T-helper 1 cell treated with Interleukin-12 subunit alpha and Interleukin-12 subunit beta and Interleukin-4 antibody, amounts not matched to agents 30 ng/mL and 1 ng/mL, for 36 hours (primary cell): Measurements from ENCODE around the gene ADRA2C. TPM values are rescaled to one million over a fixed set of nuclear protein-coding genes. Genes with fewer than 3 reads are reported as not detected.

Experiments used
- intact Hi-C: fragments of 100-400 bp; cut with micrococcal nuclease; formaldehyde crosslinking; loops from one replicate; pipeline ENCODE4 v1.15.1; 2024
- total RNA-seq: library from RNA; stranded (reverse); gene quantifications from 2 replicates; pipeline ENCODE4 v1.2.3, GENCODE V29; 2022

ADRA2C gene
- total RNA-seq, 1 donor from 2014 or later, result not detected

- intact Hi-C loops, result no loop called here
Measured at GRCh38 chr4:3791910-3792542, 25.8 kb downstream of the ADRA2C start.

- intact Hi-C loops, result no loop called here
Measured at GRCh38 chr4:3792813-3793212, 26.6 kb downstream of the ADRA2C start.

GRCh38 chr4:3793545-3793944 lies 27.4 kb downstream of the ADRA2C start:
- intact Hi-C loops, result no loop called here

GRCh38 chr4:3796960-3797359 lies 30.8 kb downstream of the ADRA2C start:
- intact Hi-C loops, result no loop called here

- intact Hi-C loops, result no loop called here
Measured at GRCh38 chr4:3797831-3798790, 31.9 kb downstream of the ADRA2C start.

- intact Hi-C loops, result no loop called here
Measured at GRCh38 chr4:3799496-3799895, 33.3 kb downstream of the ADRA2C start.

GRCh38 chr4:3800351-3800750 lies 34.2 kb downstream of the ADRA2C start:
- intact Hi-C loops, result no loop called here

- intact Hi-C loops, result no loop called here
Measured at GRCh38 chr4:3801521-3801920, 35.3 kb downstream of the ADRA2C start.

GRCh38 chr4:3801931-3802550 lies 35.9 kb downstream of the ADRA2C start:
- intact Hi-C loops, result no loop called here

- intact Hi-C loops, result no loop called here
Measured at GRCh38 chr4:3802571-3803474, 36.6 kb downstream of the ADRA2C start.

GRCh38 chr4:3803475-3803847 lies 37.3 kb downstream of the ADRA2C start:
- intact Hi-C loops, result no loop called here

- intact Hi-C loops, result no loop called here
Measured at GRCh38 chr4:3803946-3804345, 37.8 kb downstream of the ADRA2C start.

- intact Hi-C loops, result no loop called here
Measured at GRCh38 chr4:3805026-3805425, 38.8 kb downstream of the ADRA2C start.

GRCh38 chr4:3805731-3806130 lies 39.5 kb downstream of the ADRA2C start:
- intact Hi-C loops, result no loop called here

GRCh38 chr4:3807311-3807710 lies 41.1 kb downstream of the ADRA2C start:
- intact Hi-C loops, result no loop called here

GRCh38 chr4:3807822-3808496 lies 41.8 kb downstream of the ADRA2C start:
- intact Hi-C loops, result no loop called here

GRCh38 chr4:3808597-3808996 lies 42.4 kb downstream of the ADRA2C start:
- intact Hi-C loops, result no loop called here

- intact Hi-C loops, result no loop called here
Measured at GRCh38 chr4:3809028-3809427, 42.8 kb downstream of the ADRA2C start.

GRCh38 chr4:3809451-3810110 lies 43.4 kb downstream of the ADRA2C start:
- intact Hi-C loops, result no loop called here

GRCh38 chr4:3810111-3810680 lies 44.0 kb downstream of the ADRA2C start:
- intact Hi-C loops, result no loop called here
